ENCODE measurements around the gene MAML2.

Gene MAML2

DNA sequence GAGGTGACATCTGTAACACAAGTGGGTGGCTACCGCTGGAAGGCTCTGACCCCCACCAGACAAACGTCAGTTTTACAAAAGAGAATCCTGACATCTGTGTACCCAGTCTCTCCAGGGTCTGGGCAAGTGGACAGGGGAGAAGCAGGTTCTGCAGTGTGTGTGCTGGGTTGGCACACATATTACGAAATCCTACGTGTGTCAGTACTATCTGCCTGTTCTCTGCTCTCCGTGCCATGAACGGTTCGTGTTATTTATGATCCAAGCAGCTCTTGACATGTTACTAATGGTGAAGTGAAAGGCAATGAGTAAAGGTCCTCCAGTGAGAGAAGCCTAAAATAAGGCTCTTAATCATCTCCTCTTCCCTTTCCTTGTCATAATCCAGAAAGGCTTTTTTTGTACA lies 217.6 kb downstream of the MAML2 start:
- TF ChIP-seq, protein P1, sequence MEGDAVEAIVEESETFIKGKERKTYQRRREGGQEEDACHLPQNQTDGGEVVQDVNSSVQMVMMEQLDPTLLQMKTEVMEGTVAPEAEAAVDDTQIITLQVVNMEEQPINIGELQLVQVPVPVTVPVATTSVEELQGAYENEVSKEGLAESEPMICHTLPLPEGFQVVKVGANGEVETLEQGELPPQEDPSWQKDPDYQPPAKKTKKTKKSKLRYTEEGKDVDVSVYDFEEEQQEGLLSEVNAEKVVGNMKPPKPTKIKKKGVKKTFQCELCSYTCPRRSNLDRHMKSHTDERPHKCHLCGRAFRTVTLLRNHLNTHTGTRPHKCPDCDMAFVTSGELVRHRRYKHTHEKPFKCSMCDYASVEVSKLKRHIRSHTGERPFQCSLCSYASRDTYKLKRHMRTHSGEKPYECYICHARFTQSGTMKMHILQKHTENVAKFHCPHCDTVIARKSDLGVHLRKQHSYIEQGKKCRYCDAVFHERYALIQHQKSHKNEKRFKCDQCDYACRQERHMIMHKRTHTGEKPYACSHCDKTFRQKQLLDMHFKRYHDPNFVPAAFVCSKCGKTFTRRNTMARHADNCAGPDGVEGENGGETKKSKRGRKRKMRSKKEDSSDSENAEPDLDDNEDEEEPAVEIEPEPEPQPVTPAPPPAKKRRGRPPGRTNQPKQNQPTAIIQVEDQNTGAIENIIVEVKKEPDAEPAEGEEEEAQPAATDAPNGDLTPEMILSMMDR (conservative IDR thresholded peaks at IDR 0.05; ENCODE audit: low read depth, low read length) = no peak
- H3K4me3 ChIP-seq (ENCODE audit: low read length) = no peak overlapping the region
- DNase-seq (ENCODE audit: low read depth) = no peak

DNA sequence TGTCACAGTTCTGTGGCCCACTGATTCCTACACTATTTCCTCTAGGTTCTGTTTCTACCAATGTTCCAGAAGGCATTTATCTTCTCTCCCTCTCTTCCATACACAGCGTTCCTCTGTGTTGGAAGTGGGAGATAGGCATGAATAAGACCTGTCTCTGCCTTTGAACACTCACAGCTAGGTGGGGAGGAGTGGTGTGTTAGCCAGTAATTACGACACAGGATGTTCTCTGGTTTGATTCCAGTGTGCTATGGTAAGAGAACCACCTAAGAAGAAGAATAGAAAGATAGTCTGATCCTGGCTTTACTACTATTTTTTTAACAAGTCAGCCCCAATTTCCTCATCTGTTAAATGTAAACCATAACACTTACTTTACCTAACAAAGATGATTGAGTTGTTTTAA lies 218.8 kb downstream of the MAML2 start:
- TF ChIP-seq, protein P1 (conservative IDR thresholded peaks at IDR 0.05; ENCODE audit: low read depth, low read length) = no peak
- DNase-seq (ENCODE audit: low read depth) = no peak
- no peak overlapping the region for H3K4me3 ChIP-seq (ENCODE audit: low read length)

DNA sequence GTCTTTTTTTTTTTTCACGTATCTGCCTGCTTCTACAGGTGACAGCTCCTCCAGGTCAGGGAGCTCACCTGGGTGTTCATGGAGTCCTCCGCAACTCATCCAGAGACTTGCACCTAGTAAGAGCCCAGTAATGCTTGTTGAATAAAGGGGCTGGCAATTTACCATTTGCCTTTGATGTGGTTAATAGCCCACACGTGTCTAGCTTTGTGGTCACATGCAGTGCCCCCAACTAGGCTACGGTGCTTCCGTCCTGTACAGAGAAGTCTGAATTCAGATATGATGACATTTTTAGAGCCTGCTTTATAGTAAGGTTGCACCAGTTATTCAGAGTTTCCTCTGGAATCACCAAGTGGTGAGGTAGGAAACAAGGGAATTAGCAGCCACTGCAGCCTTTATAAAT lies 219.7 kb downstream of the MAML2 start:
- H3K4me3 ChIP-seq (ENCODE audit: low read length) = no peak overlapping the region
- TF ChIP-seq, protein P1 (conservative IDR thresholded peaks at IDR 0.05; ENCODE audit: low read depth, low read length) = no peak
- DNase-seq (ENCODE audit: low read depth) = no peak

- no peak for DNase-seq (ENCODE audit: low read depth)
- no peak overlapping the region for H3K4me3 ChIP-seq (ENCODE audit: low read length)
- TF ChIP-seq, protein P1 (conservative IDR thresholded peaks at IDR 0.05; ENCODE audit: low read depth, low read length) = peak; percentile 27
Measured at GRCh38 chr11:96122601-96123074, 220.4 kb downstream of the MAML2 start.

DNA sequence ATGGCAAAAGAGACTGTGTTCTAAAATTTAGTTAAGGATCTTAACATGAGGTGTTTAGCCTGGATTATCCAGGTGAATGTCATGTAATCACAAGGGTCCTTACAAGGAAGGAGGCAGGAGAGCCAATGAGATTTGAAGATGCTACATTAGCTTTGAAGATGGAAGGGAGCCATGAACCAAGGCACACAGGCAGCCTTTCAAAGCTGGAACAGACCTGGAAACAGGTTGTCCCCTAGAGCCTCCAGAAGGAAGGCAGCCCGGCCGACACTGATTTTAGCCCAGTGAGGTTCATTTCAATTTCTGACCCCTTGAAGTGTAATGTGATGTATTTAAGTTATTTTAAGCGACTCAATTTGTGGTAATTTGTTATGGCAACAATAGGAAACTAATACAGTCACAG lies 223.8 kb downstream of the MAML2 start:
- no peak overlapping the region for H3K4me3 ChIP-seq (ENCODE audit: low read length)
- TF ChIP-seq, protein P1 (conservative IDR thresholded peaks at IDR 0.05; ENCODE audit: low read depth, low read length) = no peak
- DNase-seq (ENCODE audit: low read depth) = no peak

DNA sequence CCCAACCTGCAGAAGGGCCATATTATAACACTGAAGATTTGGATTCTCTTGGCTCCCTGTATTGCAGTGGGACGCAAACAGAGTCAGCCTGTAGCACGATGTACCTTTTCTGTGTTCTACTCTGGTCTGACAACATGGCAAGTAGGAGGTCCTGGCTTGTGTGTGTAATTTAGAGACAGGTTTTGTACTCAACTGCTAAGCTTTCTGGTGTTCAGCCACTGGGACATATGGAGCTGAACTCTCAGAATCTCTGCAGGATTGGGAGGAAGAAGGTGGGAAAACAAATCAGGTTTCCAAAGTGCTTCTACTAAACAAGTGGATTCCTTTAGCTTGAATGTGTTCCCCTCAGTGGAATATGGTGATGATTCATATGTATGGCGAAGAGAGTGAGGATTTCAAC lies 226.6 kb downstream of the MAML2 start:
- H3K4me3 ChIP-seq (ENCODE audit: low read length) = no peak overlapping the region
- DNase-seq (ENCODE audit: low read depth) = no peak
- TF ChIP-seq, protein P1 (conservative IDR thresholded peaks at IDR 0.05; ENCODE audit: low read depth, low read length) = no peak

DNA sequence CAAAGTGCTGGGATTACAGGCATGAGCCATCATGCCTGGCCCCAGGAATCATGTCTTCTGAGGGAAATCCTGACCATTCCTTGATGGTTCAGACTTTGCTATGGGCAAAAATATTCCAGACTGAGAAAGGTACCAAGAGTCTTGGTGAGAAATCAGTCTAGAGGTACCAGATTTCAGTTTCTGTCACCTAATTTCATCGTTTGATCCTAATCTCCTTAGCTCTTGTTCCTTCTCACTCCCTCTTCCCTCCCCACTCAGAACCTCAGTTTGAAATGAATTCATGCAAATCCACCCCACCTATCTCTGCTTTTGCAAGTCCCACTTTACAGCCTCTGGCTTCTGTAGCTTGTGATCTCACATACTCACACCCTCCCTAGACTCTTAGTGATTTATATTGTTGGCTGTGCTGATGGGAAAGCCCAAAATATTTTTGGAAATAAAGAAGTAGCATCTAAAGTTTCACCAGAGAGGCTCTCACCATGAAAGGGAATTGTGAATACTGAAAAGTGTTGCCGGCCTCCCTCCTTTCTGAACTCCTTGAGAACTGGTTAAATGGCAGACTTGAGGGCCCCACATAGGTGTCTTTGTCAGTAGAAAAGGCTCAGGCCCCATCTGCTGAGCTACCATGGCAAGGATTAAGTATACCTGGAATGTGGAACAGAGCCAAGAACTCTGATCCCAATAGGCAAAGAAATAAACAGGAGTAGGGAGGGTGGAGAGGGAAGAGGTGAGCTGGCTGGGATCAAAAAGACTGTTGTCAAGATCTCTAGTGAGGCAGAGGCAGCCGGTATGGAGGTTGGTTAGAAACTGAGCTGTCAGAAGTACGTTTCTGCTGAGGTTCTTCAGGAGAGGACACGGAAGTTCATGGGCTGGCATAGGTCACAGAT lies 228.6 kb downstream of the MAML2 start:
- TF ChIP-seq, protein P1 (conservative IDR thresholded peaks at IDR 0.05; ENCODE audit: low read depth, low read length) = no peak
- no peak overlapping the region for H3K4me3 ChIP-seq (ENCODE audit: low read length)
- DNase-seq (ENCODE audit: low read depth) = no peak
